Measurements from ENCODE around the gene ADGRG1.

The ADGRG1 gene

GRCh38 chr16:57697896-57698537, 69.6 kb downstream of the ADGRG1 start:
- Histone ChIP-seq H3K4me1 (ENCODE audit: control insufficient read depth, insufficient read depth, low read length) (no peaks in the 10 kb centered on the region), H3K27me3 (replicated peaks; ENCODE audit: control insufficient read depth, insufficient read depth, low read length) (peaks cover 27% of the 10 kb centered on the region), H3K36me3 (ENCODE audit: control insufficient read depth, insufficient read depth, low read length, severe bottlenecking) (no peaks in the 10 kb centered on the region), H3K9ac (ENCODE audit: low read length) (no peak overlapping the region), H3K9me3 (ENCODE audit: control insufficient read depth, low read length) (no peaks in the 10 kb centered on the region), H3K4me3 (ENCODE audit: low read length) (no peak overlapping the region)
- no peak for DNase-seq (ENCODE audit: low read depth)

- no peaks in the 10 kb centered on the region for H3K9me3 ChIP-seq (ENCODE audit: control insufficient read depth, low read length)
- no peak for DNase-seq (ENCODE audit: low read depth)
Observed at GRCh38 chr16:57698812-57699405, 70.5 kb downstream of the ADGRG1 start.

GRCh38 chr16:57699481-57699880, 71.1 kb downstream of the ADGRG1 start:
- H3K9ac ChIP-seq (ENCODE audit: low read length): no peak overlapping the region
- DNase-seq (ENCODE audit: low read depth): no peak
- H3K4me3 ChIP-seq (ENCODE audit: low read length): no peak overlapping the region
- H3K36me3 ChIP-seq (ENCODE audit: control insufficient read depth, insufficient read depth, low read length, severe bottlenecking): no peaks in the 10 kb centered on the region
- H3K9me3 ChIP-seq (ENCODE audit: control insufficient read depth, low read length): no peaks in the 10 kb centered on the region
- no peaks in the 10 kb centered on the region for H3K4me1 ChIP-seq (ENCODE audit: control insufficient read depth, insufficient read depth, low read length)
- H3K27me3 ChIP-seq (replicated peaks; ENCODE audit: control insufficient read depth, insufficient read depth, low read length): peaks cover 34% of the 10 kb centered on the region

More at GRCh38 chr16:57698812-57699405, 70.5 kb downstream of the ADGRG1 start:
- H3K9ac ChIP-seq (ENCODE audit: low read length): no peak overlapping the region
- peaks cover 32% of the 10 kb centered on the region for H3K27me3 ChIP-seq (replicated peaks; ENCODE audit: control insufficient read depth, insufficient read depth, low read length)
- H3K4me3 ChIP-seq (ENCODE audit: low read length): no peak overlapping the region
- H3K36me3 ChIP-seq (ENCODE audit: control insufficient read depth, insufficient read depth, low read length, severe bottlenecking): no peaks in the 10 kb centered on the region
- H3K4me1 ChIP-seq (ENCODE audit: control insufficient read depth, insufficient read depth, low read length): no peaks in the 10 kb centered on the region

- Histone ChIP-seq H3K27me3 (replicated peaks; ENCODE audit: control insufficient read depth, insufficient read depth, low read length) (peaks cover 36% of the 10 kb centered on the region), H3K9me3 (ENCODE audit: control insufficient read depth, low read length) (no peaks in the 10 kb centered on the region), H3K4me1 (ENCODE audit: control insufficient read depth, insufficient read depth, low read length) (no peaks in the 10 kb centered on the region), H3K4me3 (ENCODE audit: low read length) (no peak overlapping the region), H3K9ac (ENCODE audit: low read length) (no peak overlapping the region), H3K36me3 (ENCODE audit: control insufficient read depth, insufficient read depth, low read length, severe bottlenecking) (no peaks in the 10 kb centered on the region)
- no peak for DNase-seq (ENCODE audit: low read depth)
Observed at GRCh38 chr16:57699899-57700298, 71.5 kb downstream of the ADGRG1 start.

- Histone ChIP-seq H3K27me3 (replicated peaks; ENCODE audit: control insufficient read depth, insufficient read depth, low read length) (peaks cover 36% of the 10 kb centered on the region), H3K36me3 (ENCODE audit: control insufficient read depth, insufficient read depth, low read length, severe bottlenecking) (no peaks in the 10 kb centered on the region), H3K9me3 (ENCODE audit: control insufficient read depth, low read length) (peaks cover 4% of the 10 kb centered on the region), H3K4me1 (ENCODE audit: control insufficient read depth, insufficient read depth, low read length) (no peaks in the 10 kb centered on the region), H3K9ac (ENCODE audit: low read length) (no peak overlapping the region), H3K4me3 (ENCODE audit: low read length) (no peak overlapping the region)
- no peak for DNase-seq (ENCODE audit: low read depth)
Observed at GRCh38 chr16:57700781-57701551, 72.5 kb downstream of the ADGRG1 start.

- no peak for DNase-seq (ENCODE audit: low read depth)
- Histone ChIP-seq H3K27me3 (replicated peaks; ENCODE audit: control insufficient read depth, insufficient read depth, low read length) (peaks cover 36% of the 10 kb centered on the region), H3K4me3 (ENCODE audit: low read length) (no peak overlapping the region), H3K9me3 (ENCODE audit: control insufficient read depth, low read length) (peaks cover 4% of the 10 kb centered on the region), H3K4me1 (ENCODE audit: control insufficient read depth, insufficient read depth, low read length) (no peaks in the 10 kb centered on the region), H3K9ac (ENCODE audit: low read length) (no peak overlapping the region), H3K36me3 (ENCODE audit: control insufficient read depth, insufficient read depth, low read length, severe bottlenecking) (no peaks in the 10 kb centered on the region)
Observed at GRCh38 chr16:57701759-57702371, 73.4 kb downstream of the ADGRG1 start.

GRCh38 chr16:57703416-57704010, 75.1 kb downstream of the ADGRG1 start:
- H3K36me3 ChIP-seq (ENCODE audit: control insufficient read depth, insufficient read depth, low read length, severe bottlenecking): no peaks in the 10 kb centered on the region
- H3K9ac ChIP-seq (ENCODE audit: low read length): no peak overlapping the region
- no peak for DNase-seq (ENCODE audit: low read depth)
- H3K27me3 ChIP-seq (replicated peaks; ENCODE audit: control insufficient read depth, insufficient read depth, low read length): peaks cover 31% of the 10 kb centered on the region
- peaks cover 4% of the 10 kb centered on the region for H3K9me3 ChIP-seq (ENCODE audit: control insufficient read depth, low read length)
- H3K4me1 ChIP-seq (ENCODE audit: control insufficient read depth, insufficient read depth, low read length): no peaks in the 10 kb centered on the region
- no peak overlapping the region for H3K4me3 ChIP-seq (ENCODE audit: low read length)

GRCh38 chr16:57704011-57704904, 75.8 kb downstream of the ADGRG1 start:
- Histone ChIP-seq H3K4me1 (ENCODE audit: control insufficient read depth, insufficient read depth, low read length) (no peaks in the 10 kb centered on the region), H3K9me3 (ENCODE audit: control insufficient read depth, low read length) (peaks cover 4% of the 10 kb centered on the region), H3K9ac (ENCODE audit: low read length) (no peak overlapping the region), H3K27me3 (replicated peaks; ENCODE audit: control insufficient read depth, insufficient read depth, low read length) (peaks cover 27% of the 10 kb centered on the region), H3K36me3 (ENCODE audit: control insufficient read depth, insufficient read depth, low read length, severe bottlenecking) (no peaks in the 10 kb centered on the region), H3K4me3 (ENCODE audit: low read length) (no peak overlapping the region)
- DNase-seq (ENCODE audit: low read depth): no peak

GRCh38 chr16:57704905-57705852, 76.7 kb downstream of the ADGRG1 start:
- H3K9ac ChIP-seq (ENCODE audit: low read length): no peak overlapping the region
- no peak for DNase-seq (ENCODE audit: low read depth)
- H3K27me3 ChIP-seq (replicated peaks; ENCODE audit: control insufficient read depth, insufficient read depth, low read length): peaks cover 23% of the 10 kb centered on the region
- H3K36me3 ChIP-seq (ENCODE audit: control insufficient read depth, insufficient read depth, low read length, severe bottlenecking): no peaks in the 10 kb centered on the region
- H3K9me3 ChIP-seq (ENCODE audit: control insufficient read depth, low read length): peaks cover 4% of the 10 kb centered on the region
- no peaks in the 10 kb centered on the region for H3K4me1 ChIP-seq (ENCODE audit: control insufficient read depth, insufficient read depth, low read length)
- no peak overlapping the region for H3K4me3 ChIP-seq (ENCODE audit: low read length)

- no peak overlapping the region for H3K9ac ChIP-seq (ENCODE audit: low read length)
- peaks cover 28% of the 10 kb centered on the region for H3K27me3 ChIP-seq (replicated peaks; ENCODE audit: control insufficient read depth, insufficient read depth, low read length)
- no peak for DNase-seq (ENCODE audit: low read depth)
- no peaks in the 10 kb centered on the region for H3K36me3 ChIP-seq (ENCODE audit: control insufficient read depth, insufficient read depth, low read length, severe bottlenecking)
- H3K9me3 ChIP-seq (ENCODE audit: control insufficient read depth, low read length): peaks cover 4% of the 10 kb centered on the region
- H3K4me1 ChIP-seq (ENCODE audit: control insufficient read depth, insufficient read depth, low read length): no peaks in the 10 kb centered on the region
- no peak overlapping the region for H3K4me3 ChIP-seq (ENCODE audit: low read length)
Observed at GRCh38 chr16:57706717-57707116, 78.3 kb downstream of the ADGRG1 start.
